Regular cardiac myocyte (primary cell): ENCODE data around the gene GOLGA8A. TPM values are rescaled to one million over a fixed set of nuclear protein-coding genes. Genes with fewer than 3 reads are reported as not detected.

Experiments
- total RNA-seq: library from RNA; depleted of rRNA; stranded (reverse); fragments of >200 nt; gene quantifications from 2 replicates; pipeline ENCODE4 v1.2.3, GENCODE V29; 2014

The GOLGA8A gene
- 4.4 and 25.9 TPM in 2 replicates for total RNA-seq

GRCh38 chr15:34437687-34438086 is at the start of gene GOLGA8A:
GOLGA8A (minus strand) TSS chr15:34437808; CDS start chr15:34389691, 48,117 bp downstream.

Other genes starting within 250 kb of the GOLGA8A start
- 44.9 and 47.1 TPM in 2 replicates for gene KATNBL1, start 227.7 kb downstream of the GOLGA8A start, total RNA-seq
- gene EMC4, start 212.8 kb downstream of the GOLGA8A start, total RNA-seq: 181 and 230 TPM in 2 replicates
- gene SLC12A6, start 100.0 kb downstream of the GOLGA8A start, total RNA-seq: 13.8 and 24.2 TPM in 2 replicates
- gene NOP10, start 94.7 kb downstream of the GOLGA8A start, total RNA-seq: 166 and 266 TPM in 2 replicates
- not detected in 2 replicates for gene NUTM1, start 94.5 kb downstream of the GOLGA8A start, total RNA-seq
- 7.0 and 10.0 TPM in 2 replicates for gene LPCAT4, start 70.6 kb downstream of the GOLGA8A start, total RNA-seq
- gene GOLGA8B, start 145.8 kb upstream of the GOLGA8A start, total RNA-seq: 10.4 and 28.8 TPM in 2 replicates